GM21737 (cell line): ENCODE data around the gene SEPTIN5.

Source experiments
- ATAC-seq: cut with Tn5 transposase; IDR thresholded peaks from one replicate; pipeline ENCODE4 v1.9.1; 2021; ENCODE audit warnings: mild to moderate bottlenecking, moderate library complexity; ENCODE audit not compliant: unreplicated experiment

SEPTIN5 gene

GRCh38 chr22:19704355-19705015, 9.8 kb upstream of the SEPTIN5 start:
- no peak for ATAC-seq

GRCh38 chr22:19705181-19705934, 8.9 kb upstream of the SEPTIN5 start:
- no peak for ATAC-seq

GRCh38 chr22:19706661-19707151, 7.6 kb upstream of the SEPTIN5 start:
- no peak for ATAC-seq

- ATAC-seq, result no peak
These were observed 6.7 kb upstream of the SEPTIN5 start for GRCh38 chr22:19707347-19708290.

GRCh38 chr22:19708321-19709011, 5.8 kb upstream of the SEPTIN5 start:
- ATAC-seq, result no peak

- ATAC-seq, result no peak
These were observed 5.1 kb upstream of the SEPTIN5 start for GRCh38 chr22:19709063-19709769.

- ATAC-seq, result no peak
These were observed 4.1 kb upstream of the SEPTIN5 start for GRCh38 chr22:19710020-19710768.

- ATAC-seq, result no peak
These were observed 3.6 kb upstream of the SEPTIN5 start for GRCh38 chr22:19710769-19711106.

GRCh38 chr22:19713245-19713644, 1.1 kb upstream of the SEPTIN5 start:
- ATAC-seq, result no peak

- no peak for ATAC-seq
These were observed 522 bp upstream of the SEPTIN5 start for GRCh38 chr22:19713650-19714311.

- ATAC-seq, result no peak
These were observed 1.1 kb downstream of the SEPTIN5 start for GRCh38 chr22:19715188-19715930.

GRCh38 chr22:19716041-19716828, 1.9 kb downstream of the SEPTIN5 start:
- no peak for ATAC-seq

GRCh38 chr22:19716829-19717105, 2.5 kb downstream of the SEPTIN5 start:
- ATAC-seq, result no peak

GRCh38 chr22:19717181-19717580, 2.9 kb downstream of the SEPTIN5 start:
- no peak for ATAC-seq

GRCh38 chr22:19717691-19718455, 3.6 kb downstream of the SEPTIN5 start:
- ATAC-seq, result peak; percentile 46

GRCh38 chr22:19718456-19719049, 4.2 kb downstream of the SEPTIN5 start:
- ATAC-seq, result no peak
